ENCODE measurements around the gene CCDC188. TPM values are rescaled to one million over a fixed set of nuclear protein-coding genes. Genes with fewer than 3 reads are reported as not detected.

The CCDC188 gene
- total and polyA plus RNA-seq, 4 donors, result not detected

DNA sequence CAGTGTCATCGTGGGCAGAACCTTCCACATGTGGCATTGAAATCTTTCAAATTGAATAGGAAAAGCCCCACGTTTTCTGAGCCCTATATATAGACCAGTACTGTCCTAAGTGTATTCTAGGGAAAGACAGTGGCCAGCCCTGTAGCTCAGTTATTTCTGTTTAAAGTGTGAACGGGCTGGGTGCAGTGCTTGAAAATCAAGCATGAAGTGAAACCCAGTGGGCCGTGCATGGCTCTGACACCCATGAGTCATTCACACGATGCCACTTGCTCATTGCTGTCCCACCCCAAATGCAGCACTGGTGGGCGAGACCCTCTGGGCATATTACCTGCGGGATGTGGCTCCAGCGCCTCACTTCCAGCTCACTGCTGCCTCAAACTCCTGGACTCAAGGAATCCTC is 29.8 kb upstream of the CCDC188 start:
- no peak for DNase-seq (ENCODE audit: low spot score)
- H3K36me3 ChIP-seq (ENCODE audit: control insufficient read depth in 4 of 4, insufficient read depth in 3 of 4, low read depth in 1 of 4, low read length in 3 of 4), result no peaks in the 10 kb centered on the region
- H3K27me3 ChIP-seq (ENCODE audit: control insufficient read depth in 4 of 4, insufficient read depth in 4 of 4, low read length in 3 of 4), result no peaks in the 10 kb centered on the region
- H3K9me3 ChIP-seq (ENCODE audit: control insufficient read depth in 4 of 4, low read length in 3 of 4), result no peaks in the 10 kb centered on the region
- H3K4me1 ChIP-seq (ENCODE audit: control insufficient read depth in 4 of 4, insufficient read depth in 4 of 4, low read length in 3 of 4), result peaks cover 4 to 24% (median 13%) of the 10 kb centered on the region in 4 donors
- TF ChIP-seq, protein P1, sequence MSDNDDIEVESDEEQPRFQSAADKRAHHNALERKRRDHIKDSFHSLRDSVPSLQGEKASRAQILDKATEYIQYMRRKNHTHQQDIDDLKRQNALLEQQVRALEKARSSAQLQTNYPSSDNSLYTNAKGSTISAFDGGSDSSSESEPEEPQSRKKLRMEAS (IDR thresholded peaks at IDR 0.05), result no peak
- TF ChIP-seq, protein P2, sequence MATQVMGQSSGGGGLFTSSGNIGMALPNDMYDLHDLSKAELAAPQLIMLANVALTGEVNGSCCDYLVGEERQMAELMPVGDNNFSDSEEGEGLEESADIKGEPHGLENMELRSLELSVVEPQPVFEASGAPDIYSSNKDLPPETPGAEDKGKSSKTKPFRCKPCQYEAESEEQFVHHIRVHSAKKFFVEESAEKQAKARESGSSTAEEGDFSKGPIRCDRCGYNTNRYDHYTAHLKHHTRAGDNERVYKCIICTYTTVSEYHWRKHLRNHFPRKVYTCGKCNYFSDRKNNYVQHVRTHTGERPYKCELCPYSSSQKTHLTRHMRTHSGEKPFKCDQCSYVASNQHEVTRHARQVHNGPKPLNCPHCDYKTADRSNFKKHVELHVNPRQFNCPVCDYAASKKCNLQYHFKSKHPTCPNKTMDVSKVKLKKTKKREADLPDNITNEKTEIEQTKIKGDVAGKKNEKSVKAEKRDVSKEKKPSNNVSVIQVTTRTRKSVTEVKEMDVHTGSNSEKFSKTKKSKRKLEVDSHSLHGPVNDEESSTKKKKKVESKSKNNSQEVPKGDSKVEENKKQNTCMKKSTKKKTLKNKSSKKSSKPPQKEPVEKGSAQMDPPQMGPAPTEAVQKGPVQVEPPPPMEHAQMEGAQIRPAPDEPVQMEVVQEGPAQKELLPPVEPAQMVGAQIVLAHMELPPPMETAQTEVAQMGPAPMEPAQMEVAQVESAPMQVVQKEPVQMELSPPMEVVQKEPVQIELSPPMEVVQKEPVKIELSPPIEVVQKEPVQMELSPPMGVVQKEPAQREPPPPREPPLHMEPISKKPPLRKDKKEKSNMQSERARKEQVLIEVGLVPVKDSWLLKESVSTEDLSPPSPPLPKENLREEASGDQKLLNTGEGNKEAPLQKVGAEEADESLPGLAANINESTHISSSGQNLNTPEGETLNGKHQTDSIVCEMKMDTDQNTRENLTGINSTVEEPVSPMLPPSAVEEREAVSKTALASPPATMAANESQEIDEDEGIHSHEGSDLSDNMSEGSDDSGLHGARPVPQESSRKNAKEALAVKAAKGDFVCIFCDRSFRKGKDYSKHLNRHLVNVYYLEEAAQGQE (IDR thresholded peaks at IDR 0.05), result no peak
- TF ChIP-seq FOXA2 (IDR thresholded peaks at IDR 0.05) (no peak), HNF4A (conservative IDR thresholded peaks at IDR 0.05) (no peak), FOXA1 (IDR thresholded peaks at IDR 0.05) (no peak), YY1 (IDR thresholded peaks at IDR 0.05) (no peak), GABPA (IDR thresholded peaks at IDR 0.05 in 1 of 2, conservative IDR thresholded peaks at IDR 0.05 in 1 of 2) (no peak), RXRA (IDR thresholded peaks at IDR 0.05) (no peak), JUND (IDR thresholded peaks at IDR 0.05) (no peak), EGR1 (IDR thresholded peaks at IDR 0.05; ENCODE audit: low read depth in 2 of 2) (no peak), TAF1 (conservative IDR thresholded peaks at IDR 0.05) (no peak), SP1 (IDR thresholded peaks at IDR 0.05) (no peak)
- TF ChIP-seq, protein P3, sequence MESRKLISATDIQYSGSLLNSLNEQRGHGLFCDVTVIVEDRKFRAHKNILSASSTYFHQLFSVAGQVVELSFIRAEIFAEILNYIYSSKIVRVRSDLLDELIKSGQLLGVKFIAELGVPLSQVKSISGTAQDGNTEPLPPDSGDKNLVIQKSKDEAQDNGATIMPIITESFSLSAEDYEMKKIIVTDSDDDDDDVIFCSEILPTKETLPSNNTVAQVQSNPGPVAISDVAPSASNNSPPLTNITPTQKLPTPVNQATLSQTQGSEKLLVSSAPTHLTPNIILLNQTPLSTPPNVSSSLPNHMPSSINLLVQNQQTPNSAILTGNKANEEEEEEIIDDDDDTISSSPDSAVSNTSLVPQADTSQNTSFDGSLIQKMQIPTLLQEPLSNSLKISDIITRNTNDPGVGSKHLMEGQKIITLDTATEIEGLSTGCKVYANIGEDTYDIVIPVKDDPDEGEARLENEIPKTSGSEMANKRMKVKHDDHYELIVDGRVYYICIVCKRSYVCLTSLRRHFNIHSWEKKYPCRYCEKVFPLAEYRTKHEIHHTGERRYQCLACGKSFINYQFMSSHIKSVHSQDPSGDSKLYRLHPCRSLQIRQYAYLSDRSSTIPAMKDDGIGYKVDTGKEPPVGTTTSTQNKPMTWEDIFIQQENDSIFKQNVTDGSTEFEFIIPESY (IDR thresholded peaks at IDR 0.05), result no peak
- TF ChIP-seq, protein P4, sequence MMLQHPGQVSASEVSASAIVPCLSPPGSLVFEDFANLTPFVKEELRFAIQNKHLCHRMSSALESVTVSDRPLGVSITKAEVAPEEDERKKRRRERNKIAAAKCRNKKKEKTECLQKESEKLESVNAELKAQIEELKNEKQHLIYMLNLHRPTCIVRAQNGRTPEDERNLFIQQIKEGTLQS (IDR thresholded peaks at IDR 0.05), result no peak
- 86% methylated on average over 8 of the region's 8 CpGs for WGBS
- no peak overlapping the region for H3K4me3 ChIP-seq (ENCODE audit: low read depth in 1 of 3, low read length in 3 of 3)
- no peak overlapping the region for H3K9ac ChIP-seq (ENCODE audit: low read depth in 1 of 2, low read length in 2 of 2)
- H3K27ac ChIP-seq (ENCODE audit: low read depth in 1 of 2, low read length in 2 of 2), result no peak overlapping the region

DNA sequence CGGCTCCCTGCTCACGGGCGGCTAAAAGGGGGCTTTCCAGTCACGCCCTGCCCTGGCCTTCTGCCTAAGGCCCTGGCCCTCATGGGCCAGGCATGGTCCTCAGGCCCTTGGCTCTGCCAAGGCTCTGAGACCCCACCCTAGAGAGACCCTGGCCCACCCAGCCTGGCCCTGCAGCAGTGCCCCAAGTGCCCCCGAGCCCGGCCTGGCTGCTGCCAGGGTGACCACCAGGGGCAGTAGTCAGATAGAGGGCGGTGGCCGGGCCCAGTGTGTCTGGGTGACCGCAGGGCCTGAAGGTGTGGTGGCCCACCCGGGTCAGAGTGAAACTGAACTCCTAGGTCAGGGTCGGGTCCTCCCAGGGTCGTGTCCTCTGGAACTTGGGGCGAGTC is 29.4 kb upstream of the CCDC188 start:
- peaks cover 4 to 24% (median 13%) of the 10 kb centered on the region in 4 donors for H3K4me1 ChIP-seq (ENCODE audit: control insufficient read depth in 4 of 4, insufficient read depth in 4 of 4, low read length in 3 of 4)
- WGBS, result 89% methylated on average over 13 of the region's 13 CpGs
- no peaks in the 10 kb centered on the region for H3K27me3 ChIP-seq (ENCODE audit: control insufficient read depth in 4 of 4, insufficient read depth in 4 of 4, low read length in 3 of 4)
- H3K9me3 ChIP-seq (ENCODE audit: control insufficient read depth in 4 of 4, low read length in 3 of 4), result no peaks in the 10 kb centered on the region
- H3K27ac ChIP-seq (ENCODE audit: low read depth in 1 of 2, low read length in 2 of 2), result no peak overlapping the region
- no peak overlapping the region for H3K4me3 ChIP-seq (ENCODE audit: low read depth in 1 of 3, low read length in 3 of 3)
- H3K36me3 ChIP-seq (ENCODE audit: control insufficient read depth in 4 of 4, insufficient read depth in 3 of 4, low read depth in 1 of 4, low read length in 3 of 4), result no peaks in the 10 kb centered on the region
- no peak overlapping the region for H3K9ac ChIP-seq (ENCODE audit: low read depth in 1 of 2, low read length in 2 of 2)
- DNase-seq (ENCODE audit: low spot score), result no peak
- TF ChIP-seq, protein P1 (IDR thresholded peaks at IDR 0.05), result no peak
- TF ChIP-seq, protein P2 (IDR thresholded peaks at IDR 0.05), result no peak
- TF ChIP-seq RXRA (IDR thresholded peaks at IDR 0.05) (no peak), JUND (IDR thresholded peaks at IDR 0.05) (no peak), YY1 (IDR thresholded peaks at IDR 0.05) (no peak), SP1 (IDR thresholded peaks at IDR 0.05) (no peak), GABPA (IDR thresholded peaks at IDR 0.05 in 1 of 2, conservative IDR thresholded peaks at IDR 0.05 in 1 of 2) (no peak), EGR1 (IDR thresholded peaks at IDR 0.05; ENCODE audit: low read depth in 2 of 2) (no peak), HNF4A (conservative IDR thresholded peaks at IDR 0.05) (no peak), NR2F2 (IDR thresholded peaks at IDR 0.05) (no peak), FOXA2 (IDR thresholded peaks at IDR 0.05) (no peak), RAD21 (IDR thresholded peaks at IDR 0.05) (no peak)
- TF ChIP-seq, protein P5, sequence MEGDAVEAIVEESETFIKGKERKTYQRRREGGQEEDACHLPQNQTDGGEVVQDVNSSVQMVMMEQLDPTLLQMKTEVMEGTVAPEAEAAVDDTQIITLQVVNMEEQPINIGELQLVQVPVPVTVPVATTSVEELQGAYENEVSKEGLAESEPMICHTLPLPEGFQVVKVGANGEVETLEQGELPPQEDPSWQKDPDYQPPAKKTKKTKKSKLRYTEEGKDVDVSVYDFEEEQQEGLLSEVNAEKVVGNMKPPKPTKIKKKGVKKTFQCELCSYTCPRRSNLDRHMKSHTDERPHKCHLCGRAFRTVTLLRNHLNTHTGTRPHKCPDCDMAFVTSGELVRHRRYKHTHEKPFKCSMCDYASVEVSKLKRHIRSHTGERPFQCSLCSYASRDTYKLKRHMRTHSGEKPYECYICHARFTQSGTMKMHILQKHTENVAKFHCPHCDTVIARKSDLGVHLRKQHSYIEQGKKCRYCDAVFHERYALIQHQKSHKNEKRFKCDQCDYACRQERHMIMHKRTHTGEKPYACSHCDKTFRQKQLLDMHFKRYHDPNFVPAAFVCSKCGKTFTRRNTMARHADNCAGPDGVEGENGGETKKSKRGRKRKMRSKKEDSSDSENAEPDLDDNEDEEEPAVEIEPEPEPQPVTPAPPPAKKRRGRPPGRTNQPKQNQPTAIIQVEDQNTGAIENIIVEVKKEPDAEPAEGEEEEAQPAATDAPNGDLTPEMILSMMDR (IDR thresholded peaks at IDR 0.05; ENCODE audit: low read depth, low read length, missing input control), result no peak
- TF ChIP-seq, protein P4 (IDR thresholded peaks at IDR 0.05), result no peak

Measured in liver (tissue), 9 donors.